Gastrocnemius medialis (tissue), 4 donors: ENCODE data around the gene NEK10. TPM values are rescaled to one million over a fixed set of nuclear protein-coding genes. Genes with fewer than 3 reads are reported as not detected.

ENCODE experiments used
- ATAC-seq, 2 donors: fragments of 150-250 bp; one replicate each; pipeline ENCODE4 v1.9.1; 2016
- DNase-seq, 2 donors: peaks; one replicate each; pipeline ENCODE4 v3.0.0-alpha.2; 2019
- H3K27ac ChIP-seq, 4 donors: fragments of 200-600 bp; sonication (generic); 1 replicate in 1 of 4; 2 replicates in 3 of 4; pipeline ENCODE4 v1.5.1; 2016 to 2018; ENCODE audit warnings: mild to moderate bottlenecking in 2 of 4, moderate library complexity in 1 of 4
- H3K27me3 ChIP-seq, 3 donors: fragments of 200-600 bp; sonication (generic) in 2 of 3; 1 replicate in 1 of 3; 2 replicates in 2 of 3; pipeline versions ENCODE4 v1.5.1 to v1.6.0; 2016 to 2019; ENCODE audit warnings: mild to moderate bottlenecking in 1 of 3, moderate library complexity in 1 of 3
- H3K36me3 ChIP-seq, 2 donors: fragments of 200-600 bp; sonication (generic) in 1 of 2; one replicate each; pipeline ENCODE4 v1.5.1; 2017 to 2018
- H3K4me1 ChIP-seq, 2 donors: fragments of 200-600 bp; sonication (generic) in 1 of 2; one replicate each; pipeline ENCODE4 v1.5.1; 2016 to 2017; ENCODE audit warnings: mild to moderate bottlenecking in 2 of 2
- H3K4me3 ChIP-seq, 4 donors: fragments of 200-600 bp; sonication (generic) in 3 of 4; 1 replicate in 1 of 4; 2 replicates in 3 of 4; pipeline ENCODE4 v1.5.1; 2016 to 2019; ENCODE audit warnings: mild to moderate bottlenecking in 2 of 4
- H3K9me3 ChIP-seq, 3 donors: fragments of 200-600 bp; sonication (generic) in 2 of 3; 1 replicate in 1 of 3; 2 replicates in 2 of 3; pipeline ENCODE4 v1.5.1; 2016 to 2019
- CTCF ChIP-seq, 5 experiments: fragments of 450-650 bp in 3 of 5; fragments of 200-600 bp in 2 of 5; sonication (generic) in 2 of 5; IDR thresholded peaks in 4 of 5; conservative IDR thresholded peaks in 1 of 5; 1 replicate in 4 of 5; 2 replicates in 1 of 5; pipeline ENCODE4 v1.5.1; 2016 to 2019; ENCODE audit warnings: antibody characterized with exemption in 5 of 5, mild to moderate bottlenecking in 3 of 5, moderate library complexity in 3 of 5
- POLR2A ChIP-seq, 2 donors: fragments of 450-650 bp; IDR thresholded peaks; one replicate each; pipeline ENCODE4 v1.6.1; 2017; ENCODE audit warnings: antibody characterized with exemption in 2 of 2, mild to moderate bottlenecking in 2 of 2, moderate library complexity in 2 of 2
- in situ Hi-C, 4 donors: fragments of 200-750 bp; cut with MboI; loops; one replicate each; pipeline versions ENCODE4 v1.15.0 to v1.8.0; 2017; ENCODE audit warnings: low sequenced_read_pairs in 4 of 4
- intact Hi-C: fragments of 100-400 bp; cut with DNase I; formaldehyde crosslinking; loops from one replicate; pipeline ENCODE4 v1.15.1; 2023; ENCODE audit warnings: low total_unique reads
- total RNA-seq, 4 donors: library from RNA; depleted of rRNA; stranded (reverse); fragments of >200 nt; gene quantifications; one replicate each; pipeline versions ENCODE4 v1.1.0 to v1.2.3, GENCODE V29; 2016

NEK10 gene
- total RNA-seq, 4 donors from 2014 or later = 3.6 to 12.8 (median 7.5) TPM

- intact Hi-C loops = no loop called here
- in situ Hi-C loops = no loop called here
- DNase-seq (no peak), ATAC-seq (no peak)
- no peak for TF ChIP-seq CTCF (IDR thresholded peaks at IDR 0.05 in 4 of 5, conservative IDR thresholded peaks at IDR 0.05 in 1 of 5)
- TF ChIP-seq POLR2A (IDR thresholded peaks at IDR 0.05) = no peak
- H3K36me3 ChIP-seq = no peaks in the 10 kb centered on the region
- no peak overlapping the region for H3K27ac ChIP-seq
- no peaks in the 10 kb centered on the region for H3K27me3 ChIP-seq
- no peaks in the 10 kb centered on the region for H3K4me1 ChIP-seq
- H3K4me3 ChIP-seq = no peak overlapping the region
- H3K9me3 ChIP-seq = no peaks in the 10 kb centered on the region
These were observed 263.3 kb downstream of the NEK10 start for GRCh38 chr3:27105904-27106303.

GRCh38 chr3:27097182-27097581 is 272.0 kb downstream of the NEK10 start:
- no peaks in the 10 kb centered on the region for H3K27me3 ChIP-seq
- H3K9me3 ChIP-seq = no peaks in the 10 kb centered on the region
- TF ChIP-seq POLR2A (IDR thresholded peaks at IDR 0.05) (no peak), CTCF (IDR thresholded peaks at IDR 0.05 in 4 of 5, conservative IDR thresholded peaks at IDR 0.05 in 1 of 5) (no peak)
- intact Hi-C loops (no loop called here), in situ Hi-C loops (no loop called here)
- no peaks in the 10 kb centered on the region for H3K36me3 ChIP-seq
- DNase-seq (no peak), ATAC-seq (no peak)
- H3K4me1 ChIP-seq = no peaks in the 10 kb centered on the region
- H3K4me3 ChIP-seq = no peak overlapping the region
- H3K27ac ChIP-seq = no peak overlapping the region

GRCh38 chr3:27095553-27096222 is 273.5 kb downstream of the NEK10 start:
- ATAC-seq (no peak), DNase-seq (no peak)
- intact Hi-C loops = no loop called here
- no peak for TF ChIP-seq CTCF (IDR thresholded peaks at IDR 0.05 in 4 of 5, conservative IDR thresholded peaks at IDR 0.05 in 1 of 5)
- no peak for TF ChIP-seq POLR2A (IDR thresholded peaks at IDR 0.05)
- in situ Hi-C loops = no loop called here
- Histone ChIP-seq H3K9me3 (no peaks in the 10 kb centered on the region), H3K27ac (no peak overlapping the region), H3K36me3 (no peaks in the 10 kb centered on the region), H3K4me1 (no peaks in the 10 kb centered on the region), H3K4me3 (no peak overlapping the region), H3K27me3 (no peaks in the 10 kb centered on the region)

GRCh38 chr3:27094721-27095120 is 274.5 kb downstream of the NEK10 start:
- Histone ChIP-seq H3K36me3 (no peaks in the 10 kb centered on the region), H3K4me1 (no peaks in the 10 kb centered on the region), H3K27ac (no peak overlapping the region), H3K9me3 (no peaks in the 10 kb centered on the region), H3K27me3 (no peaks in the 10 kb centered on the region), H3K4me3 (no peak overlapping the region)
- TF ChIP-seq POLR2A (IDR thresholded peaks at IDR 0.05) (no peak), CTCF (IDR thresholded peaks at IDR 0.05 in 4 of 5, conservative IDR thresholded peaks at IDR 0.05 in 1 of 5) (no peak)
- in situ Hi-C loops (no loop called here), intact Hi-C loops (no loop called here)
- ATAC-seq (no peak), DNase-seq (no peak)

- in situ Hi-C loops = no loop called here
- Histone ChIP-seq H3K4me3 (no peak overlapping the region), H3K36me3 (no peaks in the 10 kb centered on the region), H3K9me3 (no peaks in the 10 kb centered on the region), H3K4me1 (no peaks in the 10 kb centered on the region), H3K27ac (no peak overlapping the region), H3K27me3 (no peaks in the 10 kb centered on the region)
- TF ChIP-seq CTCF (IDR thresholded peaks at IDR 0.05 in 4 of 5, conservative IDR thresholded peaks at IDR 0.05 in 1 of 5) (no peak), POLR2A (IDR thresholded peaks at IDR 0.05) (no peak)
- ATAC-seq = no peak
- no peak for DNase-seq
- intact Hi-C loops = no loop called here
These were observed 275.4 kb downstream of the NEK10 start for GRCh38 chr3:27093771-27094170.
